ENCODE data around the gene OCEL1.

The OCEL1 gene

DNA sequence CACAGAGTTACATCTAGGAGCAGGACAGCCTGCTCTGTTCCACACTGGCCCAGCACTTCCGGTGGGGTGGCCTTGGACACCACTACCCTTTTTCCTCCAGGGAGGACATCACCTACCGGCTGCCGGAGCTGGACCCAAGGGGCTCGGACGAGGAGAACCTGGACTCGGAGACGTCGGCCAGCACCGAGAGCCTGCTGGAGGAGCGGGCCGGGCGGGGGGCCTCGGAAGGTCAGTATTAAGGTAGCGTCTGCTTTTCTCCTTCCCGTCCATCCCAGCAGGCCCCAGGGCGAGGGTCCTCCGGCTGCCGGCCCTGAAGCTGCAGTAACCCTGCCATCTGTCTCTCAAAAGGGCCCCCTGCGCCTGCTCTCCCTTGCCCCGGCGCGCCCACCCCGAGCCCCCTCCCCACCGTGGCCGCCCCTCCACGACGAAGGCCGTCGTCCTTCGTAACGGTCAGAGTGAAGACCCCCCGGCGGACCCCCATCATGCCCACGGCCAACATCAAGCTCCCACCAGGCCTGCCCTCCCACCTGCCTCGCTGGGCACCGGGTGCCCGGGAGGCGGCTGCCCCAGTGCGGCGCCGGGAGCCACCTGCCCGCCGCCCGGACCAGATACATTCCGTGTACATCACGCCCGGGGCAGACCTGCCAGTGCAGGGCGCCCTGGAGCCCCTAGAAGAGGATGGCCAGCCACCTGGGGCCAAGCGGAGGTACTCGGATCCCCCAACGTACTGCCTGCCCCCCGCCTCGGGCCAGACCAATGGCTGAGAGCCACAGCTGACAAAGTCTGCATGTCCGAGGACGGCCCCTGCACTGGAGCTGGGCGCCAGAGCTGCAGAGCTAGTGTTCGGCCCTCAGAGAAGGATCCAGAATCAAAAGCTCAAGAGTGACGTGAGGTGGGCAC is 14.2 kb upstream of the OCEL1 start:
- no peak for DNase-seq

DNA sequence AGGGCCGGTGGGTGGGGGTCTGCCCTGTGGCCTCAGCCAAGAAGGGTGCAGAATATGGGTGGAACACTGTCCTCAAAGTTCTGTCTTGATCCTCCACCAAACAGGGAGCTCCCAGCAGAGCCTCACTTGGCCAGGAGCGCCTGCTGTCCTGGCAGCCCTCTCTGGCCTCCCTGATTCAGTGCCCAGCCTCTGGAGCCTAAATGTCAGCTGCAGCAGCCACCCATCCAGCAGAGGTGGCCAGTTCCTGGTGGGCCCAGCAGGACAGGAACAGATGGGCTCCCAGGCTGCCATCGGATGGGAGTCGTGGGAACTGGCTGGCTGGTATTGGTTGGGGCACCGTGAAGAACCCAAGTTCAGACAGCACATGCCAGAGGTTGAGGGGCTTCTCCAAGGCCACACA is 12.7 kb upstream of the OCEL1 start:
- DNase-seq, result no peak

DNA sequence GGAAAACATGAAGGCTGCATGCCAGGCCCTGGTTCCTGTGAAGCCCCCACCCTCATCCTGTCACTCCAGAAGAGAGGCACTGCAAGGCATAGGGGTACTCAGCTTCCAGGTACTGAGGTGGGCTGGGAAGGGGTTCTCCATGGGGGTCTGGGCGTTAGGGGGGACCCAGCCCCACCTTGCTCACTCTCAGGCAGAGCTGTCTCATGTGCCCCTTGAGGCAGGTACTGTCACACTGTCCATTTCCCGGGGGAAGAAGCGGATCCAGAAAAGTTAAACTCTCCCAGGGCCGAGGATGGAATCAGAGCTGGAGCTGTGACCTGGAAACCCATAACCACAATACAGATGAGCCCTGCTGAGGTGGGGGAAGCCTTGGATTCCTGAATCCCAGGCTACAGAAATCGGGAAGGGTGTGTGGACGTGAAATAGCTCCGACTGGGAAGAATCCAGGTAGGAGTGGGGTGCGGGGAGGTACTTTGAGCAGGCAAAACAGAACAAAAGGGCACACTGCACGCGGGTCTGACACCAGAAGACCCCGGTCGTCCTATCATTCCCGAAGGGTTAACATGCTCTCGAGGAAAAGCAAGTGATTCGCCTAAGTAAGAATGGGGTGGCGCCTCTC is 11.4 kb upstream of the OCEL1 start:
- DNase-seq, result no peak

DNA sequence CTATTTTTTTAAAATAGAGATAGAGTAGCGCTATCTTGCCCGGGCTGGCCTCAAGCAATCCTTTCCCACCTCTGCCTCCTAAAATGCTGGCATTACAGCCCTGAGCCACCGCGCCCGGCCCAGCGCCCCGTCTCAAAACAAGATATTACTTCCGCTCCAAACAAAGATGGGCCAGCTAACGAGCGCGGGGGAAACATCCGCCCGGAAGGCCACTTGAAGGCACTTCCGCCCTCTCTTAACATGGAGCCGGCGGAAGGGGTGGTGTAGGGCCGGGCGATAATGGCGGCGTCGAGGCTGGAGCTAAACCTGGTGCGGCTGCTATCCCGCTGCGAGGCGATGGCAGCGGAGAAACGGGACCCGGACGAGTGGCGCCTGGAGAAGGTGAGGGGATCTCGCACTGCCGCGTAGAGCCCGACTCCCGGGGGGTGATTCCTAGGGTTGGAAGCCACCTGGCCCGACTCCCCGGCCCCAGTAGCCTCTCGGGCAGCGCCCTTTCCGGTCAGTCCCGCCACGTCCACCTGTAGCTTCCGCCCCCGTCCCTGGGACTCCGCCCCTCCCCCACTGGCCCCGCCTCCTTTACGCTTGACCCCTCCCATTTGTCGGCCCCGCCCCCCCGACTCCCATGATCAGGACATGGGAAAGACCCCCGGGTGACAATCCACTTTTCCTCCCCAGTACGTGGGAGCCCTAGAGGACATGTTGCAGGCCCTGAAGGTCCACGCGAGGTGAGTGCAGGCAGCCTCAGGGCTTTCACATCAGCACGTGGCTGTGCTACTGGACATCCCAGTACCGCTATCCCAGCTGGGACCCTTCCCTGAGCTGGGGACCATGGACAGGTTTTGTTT is 10.7 kb upstream of the OCEL1 start, which contains the start of gene USE1:
TSS of gene USE1 (plus strand) at position 231 of the 845 bp plus-strand sequence. CDS start at position 280, 49 bp downstream.
- DNase-seq, result peak; percentile 82

DNA sequence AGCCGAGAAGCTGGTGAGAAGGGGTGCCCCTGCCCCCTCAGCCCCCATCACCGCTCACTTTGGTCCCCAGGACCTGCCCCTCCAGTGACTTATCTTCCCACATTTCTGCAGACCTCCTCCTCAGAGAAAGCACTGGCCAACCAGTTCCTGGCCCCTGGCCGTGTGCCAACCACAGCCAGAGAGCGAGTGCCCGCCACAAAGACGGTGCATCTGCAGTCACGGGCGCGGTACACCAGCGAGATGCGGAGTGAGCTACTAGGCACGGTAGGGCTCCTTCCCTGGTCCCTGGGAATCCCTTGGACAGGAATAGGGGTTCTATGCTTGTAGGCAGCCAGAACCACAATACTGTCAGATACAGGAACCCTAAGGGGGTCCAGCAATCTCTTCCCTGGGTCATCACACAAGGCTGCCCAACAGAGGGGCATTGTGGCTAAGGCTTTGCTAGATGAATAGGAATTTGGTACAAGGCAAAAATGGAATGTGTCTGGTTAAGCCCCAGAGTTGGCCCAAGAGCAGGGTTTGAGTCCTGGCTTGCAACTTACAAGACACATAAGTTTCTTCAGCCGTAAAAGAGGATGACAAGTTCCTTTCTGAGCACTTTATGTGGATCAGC is 9.9 kb upstream of the OCEL1 start:
- DNase-seq, result no peak

DNA sequence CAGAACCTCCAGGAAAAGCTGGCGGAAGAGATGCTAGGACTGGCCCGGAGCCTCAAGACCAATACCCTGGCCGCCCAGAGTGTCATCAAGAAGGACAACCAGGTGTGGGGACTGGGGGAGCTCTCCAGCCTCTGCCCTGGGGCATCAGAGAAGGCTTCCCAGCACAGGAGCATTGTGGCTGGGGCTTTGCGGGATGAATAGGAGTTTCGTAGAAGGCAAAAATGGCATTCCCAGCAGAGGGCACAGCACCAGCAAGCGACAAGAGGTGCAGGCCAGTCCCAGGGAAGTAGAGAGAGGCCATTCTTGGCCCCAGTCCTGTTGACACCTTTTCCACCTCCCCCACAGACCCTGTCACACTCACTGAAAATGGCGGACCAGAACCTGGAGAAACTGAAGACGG is 6.7 kb upstream of the OCEL1 start:
- DNase-seq, result no peak

DNA sequence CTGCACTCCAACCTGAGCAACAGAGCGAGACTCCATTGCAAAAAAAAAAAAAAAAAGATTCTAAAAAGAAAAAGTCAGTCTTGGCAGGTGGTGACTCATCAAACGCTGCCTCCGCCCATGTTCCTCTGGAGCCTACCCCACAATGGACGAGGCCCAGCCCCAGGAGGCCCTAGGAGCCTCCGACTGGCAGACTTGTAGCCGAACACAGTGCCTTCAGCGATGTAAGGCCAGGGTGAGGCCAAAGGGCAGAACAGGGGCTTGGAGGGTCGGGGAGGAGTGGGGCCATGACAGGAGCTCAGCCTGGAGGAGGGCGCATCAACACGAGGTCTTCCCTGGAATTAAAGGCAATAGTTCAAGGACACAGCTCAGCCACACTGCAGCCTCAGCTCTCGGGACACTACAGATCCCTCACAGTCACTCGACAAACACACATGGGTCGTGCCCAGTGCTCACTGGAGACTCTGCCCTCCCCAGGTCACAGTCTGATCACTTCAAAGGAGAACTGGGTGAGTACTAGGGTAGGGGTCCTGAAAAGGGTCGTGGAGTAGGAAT is 5.7 kb upstream of the OCEL1 start:
- no peak for DNase-seq

DNA sequence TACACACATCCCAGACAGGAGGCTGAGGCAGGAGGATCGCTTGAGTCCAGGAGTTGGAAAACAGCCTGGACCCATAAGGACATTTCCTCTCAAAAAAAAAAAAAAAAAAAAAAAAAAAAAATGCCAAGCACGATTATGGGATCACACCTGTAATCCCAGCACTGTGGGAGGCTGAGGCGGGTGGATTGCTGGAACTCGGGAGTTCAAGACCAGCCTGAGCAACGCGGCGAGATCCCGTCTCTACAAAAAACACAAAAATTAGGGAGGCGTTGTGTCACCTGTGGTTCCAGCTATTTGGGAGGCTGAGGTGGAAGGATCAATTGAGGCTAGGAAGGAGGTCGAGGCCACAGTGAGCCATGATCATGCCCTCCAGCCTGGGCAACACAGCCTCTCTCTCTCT is 973 bp upstream of the OCEL1 start:
- no peak for DNase-seq

DNA sequence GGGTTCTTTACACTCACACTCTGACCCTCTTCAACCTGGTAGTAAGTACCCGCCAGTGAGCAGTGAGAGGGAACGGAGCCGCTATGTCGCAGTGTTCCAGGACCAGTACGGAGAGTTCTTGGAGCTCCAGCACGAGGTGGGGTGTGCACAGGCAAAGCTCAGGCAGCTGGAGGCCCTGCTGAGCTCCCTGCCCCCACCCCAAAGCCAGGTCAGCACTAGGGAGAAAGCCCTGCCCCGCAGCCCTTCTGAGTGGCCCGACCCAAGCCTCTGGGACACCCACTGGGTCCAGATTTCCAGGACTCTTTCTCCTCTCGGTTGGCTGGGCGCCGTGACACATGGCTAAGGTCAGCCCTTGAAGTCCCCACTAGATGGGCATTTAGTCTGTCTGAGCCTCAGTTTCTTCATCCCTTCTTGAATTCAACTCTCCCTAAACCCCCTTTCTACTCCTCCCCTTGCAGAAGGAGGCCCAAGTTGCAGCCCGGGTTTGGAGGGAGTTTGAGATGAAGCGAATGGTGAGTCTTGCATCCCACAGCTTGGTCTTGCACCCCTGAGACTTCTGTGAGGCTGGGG is 1.9 kb downstream of the OCEL1 start:
- DNase-seq, result no peak

DNA sequence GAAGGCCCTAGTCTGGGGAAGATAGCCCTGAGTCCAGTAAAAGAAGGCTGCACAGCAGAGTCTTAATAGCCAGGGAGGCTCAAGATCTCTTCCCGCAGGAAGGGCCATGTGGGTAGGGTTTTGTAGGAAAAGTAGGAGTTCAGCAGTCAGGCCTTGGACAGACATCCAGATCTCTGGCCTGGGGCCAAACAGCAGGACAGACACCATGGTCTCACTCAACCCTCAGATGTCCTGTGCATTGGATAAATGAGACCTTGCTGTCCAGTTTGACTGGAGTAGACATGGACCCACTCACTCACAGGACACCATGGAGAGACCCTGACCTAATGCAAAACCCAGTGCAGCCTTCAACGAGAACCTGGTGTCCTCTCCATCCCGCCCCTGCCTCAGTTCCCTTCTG is 3.9 kb downstream of the OCEL1 start:
- no peak for DNase-seq

DNA sequence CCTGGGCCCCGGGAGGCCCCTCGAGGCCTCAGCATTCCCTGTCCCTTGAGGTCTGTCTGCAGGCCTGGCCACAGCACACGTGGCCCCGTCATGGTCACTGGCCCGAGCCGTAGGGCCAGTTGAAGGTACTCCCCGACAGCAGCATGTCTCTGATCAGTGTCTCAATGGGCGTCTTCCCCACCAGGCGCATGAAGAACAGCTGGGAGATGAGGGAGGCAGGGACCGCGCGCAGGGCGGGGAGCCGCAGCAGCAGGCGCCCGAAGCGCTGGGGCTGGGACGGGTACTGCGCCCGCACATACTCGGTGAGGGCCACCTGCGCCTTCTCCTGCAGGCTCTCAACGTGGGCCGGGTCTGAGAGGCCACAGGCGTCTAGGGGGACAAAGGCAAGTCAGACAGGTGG is 6.2 kb downstream of the OCEL1 start:
- no peak for DNase-seq

DNA sequence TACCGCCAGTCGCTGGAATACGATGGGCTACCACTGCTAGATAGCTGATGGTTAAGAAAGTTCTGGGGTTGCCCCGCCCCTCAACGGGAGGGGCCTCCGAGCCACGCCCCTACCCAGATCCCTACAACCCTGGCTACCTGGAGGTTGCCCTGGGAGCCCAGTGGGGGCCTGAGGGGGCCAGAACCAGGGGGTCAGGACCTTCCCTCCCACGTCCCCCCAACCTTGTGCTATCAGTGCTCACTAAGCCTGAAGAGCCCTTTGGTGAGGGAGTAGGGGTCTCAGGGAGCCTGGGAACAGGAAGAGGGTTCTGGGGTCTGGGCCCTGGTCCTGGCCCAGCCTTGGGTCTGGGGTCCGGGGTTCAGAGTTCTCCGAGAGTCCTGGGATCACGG is 8.9 kb downstream of the OCEL1 start:
- no peak for DNase-seq

DNA sequence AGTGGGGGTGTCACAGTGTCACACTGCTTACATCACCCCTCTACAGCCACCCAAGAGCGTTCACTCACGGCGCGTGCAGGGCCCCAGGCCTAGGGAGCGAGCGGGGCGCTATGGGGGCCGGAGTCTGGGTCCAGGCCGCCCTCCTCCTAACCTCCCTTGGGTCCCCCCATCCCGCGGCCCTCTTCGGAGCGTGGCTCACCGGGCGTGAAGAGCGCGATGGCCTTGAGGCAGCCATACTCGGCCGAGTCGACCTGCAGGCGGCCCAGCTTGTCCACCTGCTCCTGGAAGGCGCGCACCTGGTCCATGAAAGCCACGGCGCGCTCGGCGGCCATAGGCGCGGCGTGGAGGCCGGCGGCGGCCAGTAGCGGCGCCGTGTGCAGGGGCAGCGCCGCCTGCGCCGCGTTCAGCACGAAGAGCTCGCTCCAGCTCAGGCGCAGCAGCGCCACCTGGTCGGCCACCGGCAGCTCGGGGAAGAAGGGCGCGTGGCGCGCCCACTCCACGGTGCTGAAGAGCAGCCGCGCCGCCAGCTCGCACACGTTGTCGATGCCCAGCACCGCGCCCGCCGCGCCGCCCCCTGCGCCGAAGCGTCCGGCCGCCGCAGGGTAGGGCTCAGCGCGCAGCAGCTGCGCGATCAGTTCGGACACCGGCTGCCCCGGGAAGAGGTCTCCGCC is 9.4 kb downstream of the OCEL1 start:
- no peak for DNase-seq

DNA sequence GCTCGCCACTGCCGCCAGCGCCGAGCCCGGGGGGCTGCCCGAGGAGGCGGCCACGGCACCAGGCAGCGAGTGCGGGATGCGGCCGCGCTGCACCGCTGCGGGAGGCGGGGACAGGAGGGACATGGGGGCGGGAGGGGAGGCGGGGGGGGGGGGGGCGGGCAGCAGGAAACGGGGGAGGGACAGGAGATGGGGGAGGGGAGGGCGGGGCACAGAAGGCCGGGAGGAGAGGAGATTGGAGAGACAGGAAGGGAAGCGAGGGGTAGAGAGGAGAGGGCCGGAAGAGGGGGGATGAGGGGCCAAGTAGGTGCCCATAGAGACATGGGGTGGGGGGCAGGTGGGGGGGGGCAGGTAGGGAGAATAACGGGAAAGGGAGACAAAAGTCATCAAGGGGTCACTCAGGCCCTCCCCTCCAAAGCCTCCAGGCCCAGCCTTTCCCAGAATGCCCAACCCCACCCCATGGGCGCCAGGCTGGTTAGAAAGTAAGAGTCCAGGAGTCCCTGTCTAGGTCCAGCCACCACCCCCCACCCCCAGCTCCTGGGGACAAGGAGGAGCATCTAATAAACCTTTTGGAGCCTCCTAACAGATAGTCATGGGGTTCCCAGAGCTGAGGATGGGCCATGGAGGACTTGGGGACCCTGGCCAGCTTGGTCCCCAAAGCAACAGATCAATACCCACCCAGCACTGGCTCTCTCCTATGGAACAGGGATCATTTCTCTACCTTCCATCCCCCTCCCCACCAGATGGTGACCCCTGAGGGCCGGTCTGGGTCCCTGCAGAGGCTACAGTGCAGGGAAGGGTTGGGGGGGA is 10.1 kb downstream of the OCEL1 start:
- DNase-seq, result no peak

DNA sequence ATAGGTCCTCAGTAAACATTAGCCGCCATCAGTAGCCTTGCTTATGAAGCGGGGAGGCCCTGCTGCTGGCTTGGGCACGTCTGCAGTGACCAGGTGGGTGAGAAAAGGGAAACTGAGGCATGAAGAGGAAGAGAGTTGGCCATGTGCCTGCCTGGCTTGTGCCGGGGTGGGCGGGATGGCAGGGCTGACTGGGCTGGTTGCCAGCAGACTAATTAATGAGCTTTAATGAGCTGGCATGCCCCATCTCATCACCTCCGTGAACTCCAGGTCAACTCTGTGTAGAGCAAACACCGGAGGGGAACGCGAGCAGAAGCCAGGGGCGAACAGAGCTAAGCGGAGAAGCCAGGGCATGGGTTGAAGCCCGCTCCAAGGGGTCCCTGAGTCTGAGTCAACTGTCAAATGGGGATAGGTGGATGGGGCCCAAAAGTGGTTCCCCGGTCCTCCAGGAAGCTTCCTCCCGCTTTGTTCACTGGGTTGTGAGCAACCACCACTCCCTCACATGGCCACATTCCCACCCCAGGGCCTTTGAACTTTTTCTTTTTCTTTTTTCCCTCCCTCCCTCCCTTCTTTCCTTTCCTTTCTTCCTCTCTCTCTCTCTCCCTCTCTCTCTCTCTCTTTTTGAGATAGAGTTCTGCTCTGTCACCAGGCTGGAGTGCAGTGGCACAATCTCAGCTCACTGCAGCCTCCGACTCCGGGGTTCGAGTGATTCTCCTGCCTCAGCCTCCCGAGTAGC is 11.0 kb downstream of the OCEL1 start:
- DNase-seq, result no peak

DNA sequence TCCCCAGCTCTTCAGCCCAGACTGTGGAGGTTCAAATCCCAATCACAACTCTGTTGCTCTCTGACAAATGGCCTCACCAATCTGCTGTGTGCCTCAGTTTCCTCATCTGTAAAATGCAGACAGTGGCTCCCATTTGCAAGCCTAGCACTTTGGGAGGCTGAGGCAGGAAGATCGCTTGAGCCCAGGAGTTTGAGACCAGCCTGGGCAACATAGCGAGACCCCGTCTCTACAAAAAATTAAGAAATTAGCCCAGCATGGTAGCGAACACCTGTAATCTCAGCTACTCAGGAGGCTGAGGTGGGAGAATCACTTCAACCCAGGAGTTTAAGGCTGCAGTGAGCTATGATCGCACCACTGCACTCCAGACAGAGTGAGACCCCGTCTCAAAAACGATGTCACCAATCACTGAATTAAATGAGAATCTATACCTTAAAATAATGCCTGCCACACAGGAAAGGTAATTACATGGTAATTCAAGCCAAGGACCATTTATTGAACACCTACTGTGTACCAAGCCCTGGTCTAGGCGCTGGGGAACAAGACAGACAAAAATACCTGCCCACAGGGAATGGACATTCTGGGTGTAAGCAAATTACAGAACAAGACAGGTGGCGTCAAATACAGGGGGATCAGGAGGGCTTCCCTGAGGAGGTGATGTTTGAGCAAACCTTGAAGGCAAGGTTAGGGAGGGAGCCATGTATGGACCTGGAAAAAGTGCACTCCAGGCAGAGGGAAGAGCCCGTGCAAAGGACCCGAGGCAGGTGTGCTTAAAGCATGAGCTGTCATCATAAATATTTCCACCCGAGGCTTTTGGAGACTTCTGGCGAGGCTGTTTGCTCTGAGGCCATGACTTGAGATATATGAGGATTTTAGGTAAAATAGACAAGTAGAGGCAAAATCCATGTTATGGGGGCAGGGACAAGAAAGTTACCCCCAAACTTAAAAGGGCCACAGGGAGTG is 12.0 kb downstream of the OCEL1 start:
- no peak for DNase-seq

DNA sequence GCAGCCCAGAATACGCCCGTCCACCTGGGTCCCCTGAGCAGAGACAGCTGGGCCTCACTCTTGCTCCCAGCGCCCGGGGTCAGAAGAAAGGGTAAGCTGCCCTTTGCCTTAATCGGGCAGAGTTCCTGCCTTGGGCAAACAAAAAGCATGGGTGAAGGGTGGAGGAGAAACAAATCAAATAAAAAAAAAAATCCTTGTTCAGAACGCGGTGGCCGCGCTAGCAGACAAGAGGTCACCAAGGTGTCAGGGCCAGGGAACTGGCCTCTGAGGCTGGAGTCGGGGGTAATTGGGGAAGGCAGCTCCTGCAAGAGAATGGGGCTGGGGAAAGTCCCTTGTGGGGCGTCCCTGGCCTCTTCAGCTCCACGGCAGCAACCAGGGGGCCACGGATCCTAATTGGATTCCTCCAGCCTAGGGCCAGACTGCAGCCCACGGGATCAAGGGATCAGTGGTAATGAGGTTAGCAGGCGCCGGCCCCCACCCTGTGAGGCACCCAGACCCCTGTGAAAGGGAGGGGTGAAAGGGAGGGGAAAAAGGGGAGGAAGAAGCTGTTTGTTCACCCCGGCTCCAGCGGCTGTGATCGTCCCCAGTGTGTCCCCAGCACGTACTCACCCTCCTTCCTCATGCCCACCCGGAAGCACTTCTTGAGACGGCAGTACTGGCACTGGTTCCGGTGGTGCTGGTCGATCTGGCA is 14.2 kb downstream of the OCEL1 start:
- no peak for DNase-seq

DNA sequence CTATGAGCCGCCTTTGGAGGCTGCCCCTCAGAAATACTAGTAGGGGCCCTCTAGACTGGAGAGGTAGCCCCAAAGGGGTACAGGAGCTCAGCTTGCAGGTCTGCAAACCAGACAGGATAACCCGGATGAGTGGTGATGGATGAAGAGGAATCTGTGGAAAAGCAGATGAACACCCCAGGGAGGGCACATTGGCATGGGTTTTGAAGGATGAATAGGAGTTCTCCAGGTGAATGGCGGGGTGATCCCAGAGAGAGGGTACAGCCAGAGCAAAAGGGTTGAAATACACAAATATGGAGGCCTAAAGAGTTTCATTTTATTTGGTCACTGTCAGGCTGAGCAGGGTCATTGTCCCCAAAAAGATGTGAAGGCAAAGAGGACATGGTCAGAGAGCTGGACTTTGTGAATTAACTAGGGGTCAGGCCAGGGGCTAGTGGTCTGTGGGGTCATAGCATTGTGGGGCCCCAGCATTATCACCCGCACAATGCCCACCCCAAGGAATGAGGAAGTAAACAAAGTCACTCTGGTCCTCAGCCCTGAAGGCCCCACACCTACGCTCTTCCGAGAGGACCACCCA is 14.9 kb downstream of the OCEL1 start:
- no peak for DNase-seq
